K562 (cell line): ENCODE results near the gene TMEM234. TPM values are rescaled to one million over a fixed set of nuclear protein-coding genes. Genes with fewer than 3 reads are reported as not detected.
A peak's percentile ranks its signal among the peaks of the same experiment; 100 is the strongest.

Experiments
- BCLAF1 ChIP-seq, 2 experiments: fragments of 450-650 bp in 1 of 2; IDR thresholded peaks; 2 replicates each; pipeline ENCODE4 v1.6.1; 2011 to 2017; ENCODE audit warnings: low read depth in 2 of 2, antibody characterized with exemption in 1 of 2, borderline replicate concordance in 1 of 2, low read length in 1 of 2, mild to moderate bottlenecking in 1 of 2, mixed read lengths in 1 of 2; ENCODE audit not compliant: control insufficient read depth in 1 of 2
- C11orf30 ChIP-seq: fragments of 450-650 bp; IDR thresholded peaks from 2 replicates; pipeline ENCODE4 v1.6.1; 2016; ENCODE audit warnings: low read depth, mild to moderate bottlenecking
- ELF2 ChIP-seq: fragments of 250-450 bp; sonication (Bioruptor Pico); IDR thresholded peaks from 2 replicates; pipeline ENCODE4 v1.5.0; 2021; ENCODE audit warnings: mild to moderate bottlenecking
- FOSL1 ChIP-seq: fragments of 200-800 bp; sonication (Bioruptor generic); conservative IDR thresholded peaks from 2 replicates; pipeline ENCODE4 v1.6.1; 2016; ENCODE audit warnings: missing genetic modification characterization, missing compliant biosample characterization
- GABPA ChIP-seq: fragments of 200-800 bp; sonication (Bioruptor generic); conservative IDR thresholded peaks from 2 replicates; pipeline ENCODE4 v1.6.1; 2016; ENCODE audit warnings: low read depth, missing genetic modification characterization, missing compliant biosample characterization
- HDAC3 ChIP-seq: fragments of 450-650 bp; IDR thresholded peaks from 2 replicates; pipeline ENCODE4 v1.6.1; 2018; ENCODE audit warnings: borderline replicate concordance, mild to moderate bottlenecking, moderate library complexity; ENCODE audit not compliant: partially characterized antibody
- KDM1A ChIP-seq, 2 experiments: fragments of 450-650 bp; IDR thresholded peaks; 2 replicates each; pipeline ENCODE4 v1.6.1; 2016; ENCODE audit warnings: mild to moderate bottlenecking in 2 of 2
- NFIC ChIP-seq: fragments of 450-650 bp; IDR thresholded peaks from 2 replicates; pipeline ENCODE4 v1.6.1; 2017; ENCODE audit warnings: mild to moderate bottlenecking, inconsistent platforms
- NR2C2 ChIP-seq, 2 experiments: fragments of 200-800 bp in 1 of 2; sonication (Bioruptor generic) in 1 of 2; sonication (generic) in 1 of 2; formaldehyde crosslinking in 1 of 2; IDR thresholded peaks; 2 replicates each; pipeline versions ENCODE4 v1.6.1 to v1.8.0; 2016 to 2022; ENCODE audit warnings: mild to moderate bottlenecking in 1 of 2, missing compliant biosample characterization in 1 of 2, missing genetic modification characterization in 1 of 2, missing genetic modification reagents in 1 of 2
- POLR2G ChIP-seq: fragments of 200-400 bp; formaldehyde crosslinking; IDR thresholded peaks from 2 replicates; pipeline ENCODE4 v1.6.1; 2017; ENCODE audit warnings: low read depth, mild to moderate bottlenecking, antibody characterized with exemption, low read length, moderate library complexity
- SAFB2 ChIP-seq: fragments of 200-400 bp; formaldehyde crosslinking; IDR thresholded peaks from 2 replicates; pipeline ENCODE4 v1.6.1; 2018; ENCODE audit warnings: borderline replicate concordance, low read length, low read depth, moderate library complexity; ENCODE audit not compliant: severe bottlenecking
- SAP30 ChIP-seq: fragments of 200-600 bp; sonication (generic); IDR thresholded peaks from 2 replicates; pipeline ENCODE4 v1.6.1; 2012; ENCODE audit warnings: borderline replicate concordance, low read depth, mild to moderate bottlenecking, moderate library complexity, low read length, control low read depth, inconsistent platforms; ENCODE audit not compliant: insufficient read depth, poor library complexity, severe bottlenecking
- SPI1 ChIP-seq: IDR thresholded peaks from 2 replicates; pipeline ENCODE4 v1.6.1; 2011; ENCODE audit warnings: low read depth, low read length, control low read depth, borderline replicate concordance
- THRAP3 ChIP-seq: fragments of 450-650 bp; IDR thresholded peaks from 2 replicates; pipeline ENCODE4 v1.6.1; 2016; ENCODE audit warnings: mild to moderate bottlenecking, inconsistent platforms, borderline replicate concordance
- YBX1 ChIP-seq: fragments of 450-650 bp; IDR thresholded peaks from 2 replicates; pipeline ENCODE4 v1.7.1; 2016; ENCODE audit warnings: mild to moderate bottlenecking
- ZNF589 ChIP-seq: fragments of 200-800 bp; sonication (Bioruptor generic); IDR thresholded peaks from 2 replicates; pipeline ENCODE4 v1.6.1; 2016; ENCODE audit warnings: low read depth, missing genetic modification characterization, missing compliant biosample characterization
- polyA plus RNA-seq, 8 experiments: library from polyadenylated mRNA; depleted of rRNA in 4 of 8; stranded (reverse) in 5 of 8; unstranded in 3 of 8; fragments of >200 nt; fragmentation: Nextera tagmentation in 2 of 8; fragmentation: Illumina TruSeq in 1 of 8; extraction: Ambion mirVana in 2 of 8; extraction: Trizol in 1 of 8; gene quantifications; 2 replicates each; pipeline versions ENCODE4 v1.2.1 to v1.2.3, GENCODE V29; 2011 to 2014; ENCODE audit warnings: inconsistent platforms in 1 of 8, missing spikeins in 1 of 8
- total RNA-seq, 7 experiments: library from RNA; depleted of rRNA in 6 of 7; stranded (reverse); fragments of >200 nt in 6 of 7; fragmentation: Illumina TruSeq in 2 of 7; extraction: Trizol in 2 of 7; gene quantifications; 2 replicates each; pipeline versions ENCODE4 v1.2.1 to v1.2.3, GENCODE V29; 2011 to 2021; ENCODE audit warnings: low replicate concordance in 1 of 7
- TF ChIP-seq, protein P1 (sequence below), 2 experiments: fragments of 450-650 bp in 1 of 2; sonication (generic) in 1 of 2; formaldehyde crosslinking; conservative IDR thresholded peaks; 2 replicates each; pipeline versions ENCODE4 v1.4.0 to v1.8.1; 2020 to 2022; ENCODE audit warnings: mild to moderate bottlenecking in 1 of 2, missing genetic modification reagents in 1 of 2
- TF ChIP-seq, protein P2 (sequence below): fragments of 450-650 bp; IDR thresholded peaks from 2 replicates; pipeline ENCODE4 v1.6.1; 2017; ENCODE audit warnings: antibody characterized with exemption, mild to moderate bottlenecking

The TMEM234 gene
- total and polyA plus RNA-seq, 9 of the 15 experiments (the other 6 are each of a cell fraction or from before 2014, with no cell fraction given), result 5.0 to 12.9 (median 7.6) TPM

GRCh38 chr1:32208891-32209328 lies 13.2 kb downstream of the TMEM234 start, which contains the start of gene DCDC2B (continued):
- TF ChIP-seq, protein P1, sequence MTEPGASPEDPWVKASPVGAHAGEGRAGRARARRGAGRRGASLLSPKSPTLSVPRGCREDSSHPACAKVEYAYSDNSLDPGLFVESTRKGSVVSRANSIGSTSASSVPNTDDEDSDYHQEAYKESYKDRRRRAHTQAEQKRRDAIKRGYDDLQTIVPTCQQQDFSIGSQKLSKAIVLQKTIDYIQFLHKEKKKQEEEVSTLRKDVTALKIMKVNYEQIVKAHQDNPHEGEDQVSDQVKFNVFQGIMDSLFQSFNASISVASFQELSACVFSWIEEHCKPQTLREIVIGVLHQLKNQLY (CRISPR knock-in tag; conservative IDR thresholded peaks at IDR 0.05), result no peak
- TF ChIP-seq SPI1 (no peak), NR2C2 (CRISPR knock-in tag; IDR thresholded peaks at IDR 0.05) (no peak), NR2C2 (tag; IDR thresholded peaks at IDR 0.05) (no peak), SAFB2 (no peak), HDAC3 (no peak), ELF2 (CRISPR knock-in tag) (no peak), THRAP3 (no peak), KDM1A (IDR thresholded peaks at IDR 0.05) (no peak), C11orf30 (no peak), NFIC (peak; percentile 54), POLR2G (peak; percentile 67), YBX1 (no peak), GABPA (tag) (no peak), FOSL1 (tag) (no peak), SAP30 (no peak), BCLAF1 (IDR thresholded peaks at IDR 0.05; ENCODE audit: borderline replicate concordance in 1 of 2, control insufficient read depth in 1 of 2, low read depth in 2 of 2, low read length in 1 of 2) (no peak), ZNF589 (CRISPR knock-in tag) (no peak)
- TF ChIP-seq, protein P2, sequence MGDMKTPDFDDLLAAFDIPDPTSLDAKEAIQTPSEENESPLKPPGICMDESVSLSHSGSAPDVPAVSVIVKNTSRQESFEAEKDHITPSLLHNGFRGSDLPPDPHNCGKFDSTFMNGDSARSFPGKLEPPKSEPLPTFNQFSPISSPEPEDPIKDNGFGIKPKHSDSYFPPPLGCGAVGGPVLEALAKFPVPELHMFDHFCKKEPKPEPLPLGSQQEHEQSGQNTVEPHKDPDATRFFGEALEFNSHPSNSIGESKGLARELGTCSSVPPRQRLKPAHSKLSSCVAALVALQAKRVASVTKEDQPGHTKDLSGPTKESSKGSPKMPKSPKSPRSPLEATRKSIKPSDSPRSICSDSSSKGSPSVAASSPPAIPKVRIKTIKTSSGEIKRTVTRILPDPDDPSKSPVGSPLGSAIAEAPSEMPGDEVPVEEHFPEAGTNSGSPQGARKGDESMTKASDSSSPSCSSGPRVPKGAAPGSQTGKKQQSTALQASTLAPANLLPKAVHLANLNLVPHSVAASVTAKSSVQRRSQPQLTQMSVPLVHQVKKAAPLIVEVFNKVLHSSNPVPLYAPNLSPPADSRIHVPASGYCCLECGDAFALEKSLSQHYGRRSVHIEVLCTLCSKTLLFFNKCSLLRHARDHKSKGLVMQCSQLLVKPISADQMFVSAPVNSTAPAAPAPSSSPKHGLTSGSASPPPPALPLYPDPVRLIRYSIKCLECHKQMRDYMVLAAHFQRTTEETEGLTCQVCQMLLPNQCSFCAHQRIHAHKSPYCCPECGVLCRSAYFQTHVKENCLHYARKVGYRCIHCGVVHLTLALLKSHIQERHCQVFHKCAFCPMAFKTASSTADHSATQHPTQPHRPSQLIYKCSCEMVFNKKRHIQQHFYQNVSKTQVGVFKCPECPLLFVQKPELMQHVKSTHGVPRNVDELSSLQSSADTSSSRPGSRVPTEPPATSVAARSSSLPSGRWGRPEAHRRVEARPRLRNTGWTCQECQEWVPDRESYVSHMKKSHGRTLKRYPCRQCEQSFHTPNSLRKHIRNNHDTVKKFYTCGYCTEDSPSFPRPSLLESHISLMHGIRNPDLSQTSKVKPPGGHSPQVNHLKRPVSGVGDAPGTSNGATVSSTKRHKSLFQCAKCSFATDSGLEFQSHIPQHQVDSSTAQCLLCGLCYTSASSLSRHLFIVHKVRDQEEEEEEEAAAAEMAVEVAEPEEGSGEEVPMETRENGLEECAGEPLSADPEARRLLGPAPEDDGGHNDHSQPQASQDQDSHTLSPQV, result no peak
